Measurements from ENCODE around the gene RGS9BP.
"Not testable (repeated sequence)": the region's sequence is repeated elsewhere in the genome, so short reads cannot be mapped to it uniquely, and the experiment has no call there.

RGS9BP gene, protein sequence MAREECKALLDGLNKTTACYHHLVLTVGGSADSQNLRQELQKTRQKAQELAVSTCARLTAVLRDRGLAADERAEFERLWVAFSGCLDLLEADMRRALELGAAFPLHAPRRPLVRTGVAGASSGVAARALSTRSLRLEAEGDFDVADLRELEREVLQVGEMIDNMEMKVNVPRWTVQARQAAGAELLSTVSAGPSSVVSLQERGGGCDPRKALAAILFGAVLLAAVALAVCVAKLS

DNA sequence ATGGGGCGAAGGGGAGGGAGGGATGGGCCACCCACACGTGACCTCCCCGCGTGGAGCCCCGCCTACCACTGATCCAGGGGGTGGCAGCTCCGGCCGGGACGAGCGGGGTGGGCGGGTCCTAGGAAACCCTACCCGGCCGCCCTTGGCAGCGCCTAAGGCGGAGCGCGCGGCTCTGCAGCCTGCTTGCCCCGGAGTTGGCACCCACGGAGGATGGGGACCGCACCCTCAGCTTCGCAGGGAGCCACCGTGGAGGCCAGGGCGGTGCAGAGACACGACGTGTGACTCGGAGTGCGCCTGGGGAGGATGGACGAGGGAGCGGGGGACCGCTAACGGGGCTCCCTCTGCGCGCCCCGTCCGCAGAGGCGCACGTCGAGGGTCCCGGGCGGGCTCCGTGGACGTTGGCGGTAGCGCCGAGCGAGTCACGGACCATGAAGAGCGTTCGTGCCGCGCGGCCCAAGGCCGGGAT, at the start of gene RGS9BP:
RGS9BP (plus strand) TSS at position 129 of the 466 bp plus-strand sequence. CDS start 416 bp downstream, outside the sequence.
- DNase-seq (ENCODE audit: low read depth): peak; percentile 33

DNA sequence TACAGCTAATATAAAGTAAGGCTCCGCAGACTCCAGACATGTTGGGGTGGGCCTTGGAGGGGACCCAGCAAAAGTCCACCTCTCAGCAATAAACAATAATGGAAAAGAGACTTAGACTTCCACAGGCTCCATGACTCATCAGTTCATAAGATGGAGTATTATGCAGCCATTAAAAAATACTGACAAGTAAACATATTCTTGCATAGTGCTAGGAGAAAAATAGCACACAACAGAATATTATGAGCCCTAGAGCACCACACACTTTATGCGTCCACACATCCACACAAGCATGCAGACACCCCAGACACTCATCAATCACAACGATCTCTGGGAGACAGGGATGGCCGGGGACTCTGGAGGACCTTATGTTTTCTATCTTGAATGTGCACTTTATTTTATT, 48.7 kb upstream of the RGS9BP start:
- DNase-seq (ENCODE audit: low read depth): no peak

DNA sequence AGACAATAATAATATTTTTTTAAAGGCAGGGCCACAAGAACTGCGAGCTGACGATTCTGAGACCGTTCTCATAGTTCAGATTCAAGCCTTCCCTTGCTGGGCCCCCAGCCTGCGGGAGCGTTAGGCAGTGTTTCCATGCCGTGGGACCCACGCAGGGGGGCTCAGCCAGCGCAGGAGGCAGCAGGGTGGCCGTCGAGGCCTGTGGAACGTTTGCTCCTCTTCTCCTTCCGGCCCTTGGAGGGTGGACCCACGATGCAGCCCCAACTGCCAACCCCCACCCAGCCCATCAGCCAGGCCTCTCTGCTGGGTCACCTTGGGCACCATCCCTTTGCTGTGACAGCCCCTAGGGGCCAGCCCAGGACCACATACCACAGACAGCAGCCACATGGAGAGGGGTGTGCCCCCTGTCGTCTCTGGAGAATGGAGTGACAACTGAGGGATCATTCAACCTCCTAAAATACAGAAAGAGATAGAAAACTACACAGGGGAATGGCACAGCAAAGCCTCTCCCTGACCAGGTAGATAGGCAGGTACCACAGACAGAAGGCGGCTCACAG, 47.9 kb upstream of the RGS9BP start:
- DNase-seq (ENCODE audit: low read depth): no peak

DNA sequence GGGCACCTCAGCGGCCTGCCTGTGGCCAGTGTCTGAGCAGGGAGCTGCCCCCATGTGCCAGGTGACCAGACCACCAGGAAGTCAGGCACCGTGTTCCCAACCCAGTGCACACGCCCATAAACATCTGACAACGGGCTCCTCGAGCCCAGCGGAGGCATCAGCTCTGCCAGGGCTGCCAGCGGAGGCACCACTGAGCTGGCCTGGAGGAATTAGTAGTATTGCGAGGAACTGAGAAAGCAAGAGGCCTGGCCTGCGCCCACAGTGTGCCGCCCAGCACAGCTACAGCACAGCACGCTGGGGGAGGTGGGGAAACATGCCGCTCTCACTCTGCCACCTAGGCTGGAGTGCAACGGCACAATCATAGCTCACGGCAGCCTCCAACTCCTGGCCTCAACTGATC, 45.3 kb upstream of the RGS9BP start:
- DNase-seq (ENCODE audit: low read depth): no peak

DNA sequence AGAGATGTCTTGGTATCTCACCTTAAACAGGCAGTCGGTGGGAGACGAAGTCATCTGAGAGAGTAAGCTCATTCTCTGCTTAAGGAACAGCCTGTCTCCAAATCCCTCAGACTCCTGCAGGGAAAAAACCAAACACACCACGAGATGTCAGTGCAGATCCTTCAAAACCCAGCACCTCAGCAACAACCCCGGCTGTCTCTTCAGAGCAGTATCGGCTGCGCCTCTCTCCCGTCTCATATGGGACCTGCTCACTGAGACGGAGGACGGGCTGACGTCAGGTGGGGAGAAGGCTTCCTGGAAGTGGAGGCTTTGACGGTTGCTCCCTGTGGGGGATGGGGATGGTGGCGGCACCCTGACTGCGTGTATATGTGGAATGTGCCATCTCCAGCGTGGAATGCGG, 44.3 kb upstream of the RGS9BP start:
- DNase-seq (ENCODE audit: low read depth): no peak

DNA sequence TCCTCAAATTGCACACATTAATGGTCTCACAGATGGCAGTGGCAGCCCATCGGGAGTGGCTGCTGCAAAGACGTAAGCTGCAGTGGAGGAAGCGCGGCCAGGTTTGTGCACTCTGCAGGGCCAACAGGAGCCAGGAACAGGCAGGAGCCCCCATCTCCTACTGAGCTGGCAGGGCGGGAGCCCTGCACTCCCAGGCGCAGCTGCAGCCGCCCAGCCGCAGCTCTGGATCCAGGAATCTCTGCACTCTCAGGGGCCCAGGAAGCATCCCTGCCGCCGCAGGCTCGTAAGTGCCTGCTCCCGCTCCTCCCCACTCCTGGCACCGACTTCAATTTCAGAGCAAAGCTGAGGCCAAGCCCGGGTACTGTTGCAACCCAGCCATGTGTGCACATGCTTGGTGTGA, 38.2 kb upstream of the RGS9BP start:
- DNase-seq (ENCODE audit: low read depth): no peak

DNA sequence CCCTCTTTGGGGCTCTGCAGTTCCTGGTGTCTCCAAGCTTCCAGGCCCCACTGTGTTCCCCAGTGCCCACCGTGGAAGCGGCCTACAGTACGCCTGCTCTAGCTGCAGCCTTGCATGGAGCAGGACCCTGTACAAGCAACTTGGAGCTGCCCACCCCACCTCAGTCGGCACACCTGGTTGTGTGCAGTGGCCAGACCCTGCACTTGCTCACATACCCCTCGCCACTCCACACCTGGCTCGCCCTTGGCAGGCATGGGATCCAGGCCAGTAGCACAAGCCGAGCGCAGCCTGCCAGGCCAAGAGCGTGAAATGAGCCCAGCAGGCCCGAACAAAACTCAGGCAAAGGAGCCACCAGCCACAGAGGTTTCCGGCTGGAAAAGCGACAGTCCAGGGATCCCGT, 37.0 kb upstream of the RGS9BP start:
- no peak for DNase-seq (ENCODE audit: low read depth)

DNA sequence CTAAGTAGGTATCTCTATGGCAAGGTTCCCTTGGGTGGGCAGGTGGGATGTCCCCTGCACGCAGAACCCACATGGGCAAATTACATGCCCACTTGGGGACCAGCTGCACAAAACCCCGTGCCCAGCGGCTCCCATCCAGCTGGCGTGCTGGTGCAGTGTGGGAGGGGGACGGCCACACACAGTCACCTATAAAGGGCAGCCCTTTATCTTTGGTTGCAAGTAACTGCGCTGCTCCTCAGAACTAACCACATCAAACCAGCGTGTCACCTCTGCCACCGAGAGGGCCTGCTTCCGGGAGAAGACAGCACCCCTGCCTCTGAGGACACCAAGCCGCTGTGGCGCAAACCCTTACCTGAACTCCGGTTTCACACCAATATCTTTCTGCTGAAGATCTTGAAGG, 32.9 kb upstream of the RGS9BP start:
- DNase-seq (ENCODE audit: low read depth): peak; percentile 52

DNA sequence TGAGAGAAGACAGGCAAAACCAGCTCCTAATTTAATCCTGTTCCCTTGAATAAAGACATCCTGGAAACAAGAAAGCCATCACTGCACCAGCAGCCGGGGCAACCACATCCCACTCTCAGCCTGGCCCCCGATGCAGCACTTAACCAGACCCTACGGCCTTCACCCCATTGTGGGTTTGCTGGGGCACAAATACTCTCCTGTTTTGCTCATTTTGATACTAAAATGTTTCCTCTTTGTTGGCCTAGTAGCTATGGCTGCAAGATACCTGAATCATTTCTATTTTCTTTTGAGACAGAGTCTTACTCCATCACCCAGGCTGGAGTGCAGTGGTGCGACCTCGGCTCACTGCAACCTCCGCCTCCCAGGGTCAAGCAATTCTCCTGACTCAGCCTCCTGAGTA, 29.1 kb upstream of the RGS9BP start:
- DNase-seq (ENCODE audit: low read depth): no peak

DNA sequence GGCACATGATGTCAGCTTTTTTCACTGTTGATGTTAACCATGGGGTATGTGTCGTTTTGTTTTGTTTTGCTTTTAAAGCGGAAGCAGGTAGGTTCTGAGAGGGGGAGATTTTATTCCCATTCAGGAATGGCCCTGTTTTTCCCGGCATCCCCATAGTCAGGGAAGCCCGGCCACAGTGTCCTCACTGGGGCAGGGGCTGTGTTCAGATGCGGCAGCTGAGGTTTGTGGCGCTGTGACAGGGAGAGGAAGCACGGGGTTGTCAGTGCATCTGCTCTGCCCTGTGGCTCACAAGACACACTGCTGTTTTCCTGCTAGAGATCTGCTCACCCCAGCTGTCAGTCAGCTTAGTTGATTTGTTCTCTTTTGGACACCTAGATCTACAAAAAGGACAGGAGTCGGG, 28.3 kb upstream of the RGS9BP start:
- DNase-seq (ENCODE audit: low read depth): no peak

DNA sequence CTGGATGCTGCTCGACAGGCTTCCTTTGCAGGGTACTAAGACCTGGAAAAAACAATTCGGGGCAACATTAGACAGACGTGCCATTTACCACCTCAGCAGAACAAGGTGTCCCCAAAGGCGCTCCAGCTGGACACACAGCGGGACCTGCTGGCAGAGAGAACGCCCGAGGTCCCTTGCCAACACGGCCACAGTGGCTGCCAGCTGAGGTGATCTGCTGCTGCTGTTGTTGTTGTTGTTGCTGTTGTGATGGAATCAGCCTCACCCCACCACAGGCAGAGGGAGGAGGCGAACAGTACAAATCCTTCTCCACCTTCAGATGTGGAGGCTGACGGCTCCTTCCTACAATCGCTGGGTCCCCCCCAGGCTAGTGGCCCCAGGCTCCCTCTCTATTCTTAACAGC, 25.9 kb upstream of the RGS9BP start:
- no peak for DNase-seq (ENCODE audit: low read depth)

DNA sequence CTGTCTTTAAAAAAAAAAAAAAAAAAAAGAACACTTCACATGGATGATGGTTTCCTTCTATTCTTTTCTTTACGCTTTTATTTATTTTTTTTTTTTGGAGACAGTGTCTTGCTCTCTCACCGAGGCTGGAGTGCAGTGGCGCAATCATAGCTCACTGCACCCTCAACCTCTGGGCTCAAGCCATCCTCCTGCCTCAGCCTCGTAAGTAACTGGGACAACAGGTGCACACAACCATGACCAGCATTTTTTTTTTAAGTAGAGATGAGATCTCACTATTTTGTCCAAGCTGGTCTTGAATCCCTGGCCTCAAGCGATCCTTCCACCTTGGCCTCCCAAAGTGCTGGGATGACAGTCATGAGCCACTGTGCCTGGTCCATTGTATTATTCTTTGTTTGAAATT, 25.0 kb upstream of the RGS9BP start:
- no peak for DNase-seq (ENCODE audit: low read depth)

DNA sequence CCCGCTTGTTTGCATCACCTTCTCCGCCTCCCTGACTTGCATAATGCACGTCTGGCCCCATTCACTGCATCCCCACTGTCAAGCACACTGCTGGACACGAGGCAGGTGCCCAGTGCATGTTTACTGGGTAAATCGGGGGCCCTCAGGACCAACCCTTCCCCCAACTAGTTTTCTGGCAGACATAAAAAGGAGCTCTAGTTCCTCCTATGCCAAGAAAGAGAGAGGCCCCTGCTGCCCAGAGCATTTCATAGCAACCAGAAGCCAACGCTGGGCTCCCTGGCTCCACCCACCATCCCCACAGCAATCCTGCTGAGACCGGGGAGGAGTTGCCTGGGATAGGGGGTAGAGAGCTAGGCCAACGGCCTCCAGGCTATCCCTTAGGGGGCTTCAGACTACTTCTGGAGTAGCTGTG, 23.9 kb upstream of the RGS9BP start:
- DNase-seq (ENCODE audit: low read depth): no peak

DNA sequence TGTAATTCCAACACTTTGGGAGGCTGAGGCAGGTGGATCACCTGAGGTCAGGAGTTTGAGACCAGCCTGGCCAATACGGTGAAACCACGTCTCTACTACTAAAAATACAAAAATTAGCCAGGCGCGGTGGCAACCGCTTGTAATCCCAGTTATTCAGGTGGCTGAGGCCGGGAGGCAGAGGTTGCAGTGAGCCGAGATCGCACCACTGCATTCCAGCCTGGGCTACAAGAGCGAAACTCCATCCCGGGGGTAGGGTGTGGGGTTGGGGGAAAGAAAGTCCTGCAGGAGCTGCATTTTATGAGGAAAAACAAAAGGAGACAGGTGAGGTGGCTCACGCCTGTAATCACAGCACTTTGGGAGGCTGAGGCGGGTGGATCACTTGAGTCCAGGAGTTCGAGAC, 23.3 kb upstream of the RGS9BP start:
- DNase-seq (ENCODE audit: low read depth): not testable (repeated sequence)

DNA sequence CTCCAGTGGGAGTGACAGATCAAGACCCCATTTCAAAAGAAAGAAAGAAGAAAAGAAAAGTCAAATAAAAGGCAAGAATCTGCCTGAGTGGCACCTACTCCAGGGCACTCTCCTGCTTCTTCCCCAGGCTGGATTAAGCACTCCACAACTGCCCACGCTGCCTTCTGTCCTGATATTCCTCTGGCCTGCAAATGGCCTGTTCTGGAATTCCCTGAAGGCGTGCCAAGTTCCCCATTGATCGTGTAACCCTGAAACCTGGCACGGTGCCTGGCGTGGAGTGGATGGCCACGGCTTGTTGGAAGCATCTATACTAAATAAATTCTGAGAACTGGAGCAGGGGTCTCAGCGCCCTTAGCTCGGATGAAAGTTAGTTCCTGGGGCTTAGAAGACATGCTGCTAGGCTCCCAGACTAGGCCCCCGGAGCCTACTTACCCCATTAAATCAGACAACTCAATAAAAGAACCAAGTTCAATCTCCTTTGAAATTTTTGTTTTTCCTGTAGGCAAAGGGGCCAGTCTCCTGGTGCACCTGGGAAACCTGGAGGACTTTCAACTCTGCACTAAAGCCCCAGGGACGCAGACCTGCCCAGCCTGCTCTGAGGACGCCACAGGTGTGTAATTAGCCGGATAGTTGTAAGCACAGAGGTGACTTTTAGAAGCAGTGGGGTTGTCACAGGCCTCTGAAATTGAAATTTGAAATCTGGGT, 22.6 kb upstream of the RGS9BP start:
- no peak for DNase-seq (ENCODE audit: low read depth)

DNA sequence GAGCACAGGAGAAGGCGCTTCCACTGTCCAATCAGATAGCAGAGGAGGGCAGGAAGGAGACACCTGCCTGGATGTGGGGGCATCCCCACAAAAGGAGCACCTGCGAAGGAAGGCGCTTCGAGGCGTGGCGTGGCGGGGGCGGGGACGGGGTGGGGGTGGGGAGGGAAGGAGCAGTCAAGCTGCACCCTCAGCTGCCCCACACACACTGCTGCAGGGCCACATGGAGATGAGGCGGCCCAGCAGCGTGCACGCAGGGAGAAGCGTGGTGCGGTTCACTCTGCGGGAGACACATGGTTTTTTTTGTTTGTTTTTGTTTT, 22.1 kb upstream of the RGS9BP start:
- no peak for DNase-seq (ENCODE audit: low read depth)

DNA sequence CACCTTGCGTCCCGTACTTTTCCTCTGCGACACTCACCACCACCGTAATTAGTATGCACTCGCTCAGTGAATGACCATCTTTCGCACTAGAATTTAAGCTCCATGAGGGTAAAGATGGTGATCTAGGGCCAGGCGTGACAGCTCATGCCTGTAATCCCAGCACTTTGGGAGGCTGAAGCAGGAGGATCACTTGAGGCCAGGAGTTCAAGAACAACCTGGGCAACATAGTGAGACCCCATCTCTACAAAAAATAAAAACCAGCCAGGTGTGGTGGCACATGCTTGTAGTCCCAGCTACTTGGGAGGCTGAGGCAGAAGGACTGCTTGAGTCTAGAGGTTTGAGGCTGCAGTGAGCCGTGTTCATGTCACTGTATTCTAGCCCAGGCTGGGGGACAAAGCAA, 19.3 kb upstream of the RGS9BP start:
- not testable (repeated sequence) for DNase-seq (ENCODE audit: low read depth)

DNA sequence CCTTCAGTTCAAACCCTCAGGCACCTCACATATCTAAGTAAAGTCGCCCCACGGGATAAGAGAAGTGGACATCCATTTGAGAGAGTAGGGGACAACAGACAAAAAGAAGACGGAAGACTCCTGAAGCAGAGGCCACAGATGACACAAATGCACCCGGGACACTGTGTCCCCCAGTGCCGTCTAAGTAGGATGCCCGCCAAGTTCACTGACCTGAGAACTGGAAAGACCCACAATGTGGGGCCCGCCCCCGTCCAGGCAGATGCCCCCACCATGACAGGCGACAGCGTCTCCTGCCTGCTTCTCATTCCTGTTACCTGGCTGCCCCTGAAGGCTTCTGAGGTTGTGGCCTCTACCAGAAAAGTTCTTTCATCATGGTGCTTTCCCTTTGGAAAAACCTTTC, 17.6 kb upstream of the RGS9BP start:
- DNase-seq (ENCODE audit: low read depth): no peak

DNA sequence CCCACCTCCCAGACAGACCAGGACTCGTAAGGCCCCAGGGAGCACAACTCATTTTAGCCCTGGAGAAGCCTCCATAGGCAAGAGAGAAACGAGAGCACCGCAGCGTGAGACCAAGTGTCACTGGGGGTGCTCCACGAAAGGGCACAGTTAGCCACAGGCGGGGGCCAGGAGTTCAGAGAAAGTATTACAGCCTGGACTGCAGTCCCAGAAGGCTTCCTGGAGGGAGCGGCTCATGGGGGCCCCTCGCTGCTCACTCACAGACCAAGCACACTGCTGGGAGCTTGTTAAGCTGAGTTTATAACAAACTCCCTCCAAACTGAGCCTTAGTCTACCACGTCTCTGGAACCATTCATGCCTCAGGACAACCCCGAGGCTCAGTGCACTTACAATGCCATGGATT, 17.1 kb upstream of the RGS9BP start:
- DNase-seq (ENCODE audit: low read depth): no peak

DNA sequence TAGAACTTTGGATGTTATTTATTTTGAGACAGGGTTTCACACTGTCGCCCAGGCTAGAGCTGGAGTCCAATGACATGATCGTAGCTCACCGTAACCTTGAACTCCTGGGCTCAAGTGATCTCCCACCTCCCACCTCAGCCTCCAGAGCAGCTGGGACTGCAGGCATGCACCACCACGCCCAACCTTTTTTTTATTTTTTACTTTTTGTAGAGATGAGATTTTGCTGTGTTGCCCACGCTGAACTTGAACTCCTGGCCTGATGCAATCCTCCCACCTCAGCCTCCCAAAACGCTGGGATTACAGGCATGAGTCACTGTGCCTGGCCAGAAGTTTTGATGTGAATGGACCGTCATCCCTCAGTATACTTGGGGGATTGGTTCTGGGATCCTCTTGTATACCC, 14.3 kb upstream of the RGS9BP start:
- DNase-seq (ENCODE audit: low read depth): no peak

DNA sequence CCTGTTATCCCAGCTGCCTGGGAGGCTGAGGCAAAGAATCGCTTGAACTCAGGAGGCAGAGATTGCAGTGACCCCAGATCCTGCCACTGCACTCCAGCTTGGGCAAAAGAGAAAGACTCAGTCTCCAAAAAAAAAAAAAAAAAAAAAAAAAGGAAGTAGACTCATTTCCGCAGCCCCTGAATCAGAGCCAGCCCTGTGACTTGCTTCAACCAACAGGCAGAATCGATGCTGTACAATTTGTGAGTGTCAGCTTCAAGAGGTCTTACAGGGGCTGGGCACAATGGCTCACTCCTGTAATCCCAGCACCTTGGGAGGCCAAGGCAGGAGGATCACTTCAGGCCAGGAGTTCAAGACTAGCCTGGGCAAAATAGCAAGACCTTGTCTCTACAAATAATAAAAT, 13.5 kb upstream of the RGS9BP start:
- DNase-seq (ENCODE audit: low read depth): no peak

DNA sequence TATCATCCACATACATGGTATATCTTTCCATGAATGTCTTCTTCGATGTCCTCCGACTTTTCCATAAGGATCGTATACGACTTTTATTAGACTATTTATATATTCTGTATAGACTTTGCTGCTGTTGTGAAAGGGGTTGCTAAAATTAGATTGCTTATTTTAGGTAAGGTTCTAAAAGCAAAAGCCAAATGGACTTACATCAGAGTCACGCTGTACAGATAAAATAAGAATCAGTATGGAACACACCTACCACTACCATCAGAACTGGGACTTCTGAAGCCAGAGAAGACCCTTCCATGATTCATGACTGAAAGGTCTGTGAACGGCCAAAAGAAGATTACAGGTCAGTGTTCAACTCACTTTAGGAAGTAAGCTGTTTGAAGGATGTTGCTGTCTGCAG, 9.6 kb upstream of the RGS9BP start:
- no peak for DNase-seq (ENCODE audit: low read depth)

DNA sequence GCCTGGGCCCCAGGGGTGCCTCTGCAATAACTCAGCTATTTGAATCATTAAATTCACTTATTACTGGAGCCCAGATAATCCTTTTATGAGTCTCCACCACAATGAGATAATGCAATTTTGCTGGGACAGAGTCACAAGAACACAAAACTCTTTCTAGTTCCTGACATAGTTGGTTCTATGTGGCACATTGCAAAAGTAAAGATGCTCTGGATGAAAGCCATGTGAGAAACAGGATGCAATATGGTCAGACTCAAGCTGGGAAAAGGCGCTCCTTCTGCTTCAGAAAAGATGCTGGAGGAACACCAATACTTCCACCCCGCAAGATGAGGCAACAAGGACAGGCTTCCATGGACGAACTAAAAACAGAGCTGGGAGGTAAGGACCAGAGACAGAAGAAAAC, 6.3 kb upstream of the RGS9BP start:
- no peak for DNase-seq (ENCODE audit: low read depth)
